Measurements from ENCODE around the gene B3GNT3.
A peak's percentile ranks its signal among the peaks of the same experiment; 100 is the strongest.

GRCh38 chr19:17766543-17767131, 28.3 kb upstream of the B3GNT3 start:
- TF ChIP-seq CTCF (IDR thresholded peaks at IDR 0.05) (peak in 1 of 3 donors; percentile 36), POLR2A (IDR thresholded peaks at IDR 0.05) (no peak)
